Psoas muscle (tissue), 8 donors: Measurements from ENCODE around the gene CRADD. TPM values are rescaled to one million over a fixed set of nuclear protein-coding genes. Genes with fewer than 3 reads are reported as not detected.

Experiments
- ATAC-seq, 4 donors: fragments of 200-7000 bp; cut with Tn5 transposase; one replicate each; pipeline ENCODE4 v1.9.1; 2020; ENCODE audit warnings: moderate library complexity in 3 of 4, mild to moderate bottlenecking in 2 of 4
- DNase-seq, 2 donors: peaks; one replicate each; pipeline ENCODE4 v3.0.0-alpha.2; 2020
- H3K27ac ChIP-seq: fragments of 200-600 bp; one replicate; pipeline ENCODE4 v1.8.0; 2022
- H3K27me3 ChIP-seq, 3 donors: fragments of 200-600 bp in 1 of 3; one replicate each; pipeline versions ENCODE4 v1.6.1 to v1.8.0; 2013 to 2022; ENCODE audit warnings: low read length in 2 of 3, mild to moderate bottlenecking in 2 of 3, moderate library complexity in 1 of 3; ENCODE audit not compliant: insufficient read depth in 3 of 3
- H3K36me3 ChIP-seq, 2 donors: fragments of 200-600 bp in 1 of 2; one replicate each; pipeline versions ENCODE4 v1.6.1 to v1.8.0; 2013 to 2022; ENCODE audit warnings: low read depth in 1 of 2, mild to moderate bottlenecking in 1 of 2, moderate library complexity in 1 of 2; ENCODE audit not compliant: insufficient read depth in 1 of 2
- H3K4me1 ChIP-seq: fragments of 200-600 bp; one replicate; pipeline ENCODE4 v1.8.0; 2022
- H3K4me3 ChIP-seq: fragments of 200-600 bp; one replicate; pipeline ENCODE4 v1.8.0; 2022; ENCODE audit warnings: mild to moderate bottlenecking
- H3K9me3 ChIP-seq: fragments of 200-600 bp; one replicate; pipeline ENCODE4 v1.8.0; 2022
- CTCF ChIP-seq: fragments of 200-600 bp; IDR thresholded peaks from one replicate; pipeline ENCODE4 v1.8.0; 2022; ENCODE audit warnings: antibody characterized with exemption
- WGBS, 3 donors: extraction: QIAGEN DNeasy Blood & Tissue Kit; methylation state at CpG; one replicate each; pipeline versions ENCODE4 v1.1.6 to v1.1.7; 2013; 5-methylcytosine and 5-hydroxymethylcytosine counted together
- intact Hi-C, 2 donors: fragments of 100-400 bp; cut with DNase I; formaldehyde crosslinking; loops; one replicate each; pipeline versions ENCODE4 v1.11.0 to v1.14.2; 2022
- polyA plus RNA-seq, 3 donors: library from polyadenylated mRNA; stranded (reverse); fragments of 200-250 nt; gene quantifications; one replicate each; pipeline ENCODE4 v1.2.3, GENCODE V29; 2013
- total RNA-seq, 4 donors: library from RNA; stranded (reverse); fragmentation: NEBNext Ultra II Directional in 2 of 4; extraction: Animal tissue kit (Norgen Biotek cat#: 25700) in 2 of 4; gene quantifications; one replicate each; pipeline versions ENCODE4 v1.2.1 to v1.2.4, GENCODE V29; 2021 to 2023
- donor health status: healthy with polysubstance abuse.
- donor health status: DM: no; HTN: no; CAD: no; lungs with moderate emphysema.
- donor health status: Bipolar disorder and iron deficiency.
- donor health status: healthy.
- donor health status: DM: yes; HTN: yes; CAD: no.
- donor health status: DM: no; HTN: no; CAD: no.
- donor health status: DM: no; HTN: no; CAD: no.
- donor health status: DM: yes; HTN: yes; CAD: no.

The CRADD gene
- total and polyA plus RNA-seq, 7 donors, result 11.0 to 21.1 (median 12.7) TPM

- Histone ChIP-seq H3K9me3 (no peaks in the 10 kb centered on the region), H3K4me1 (peaks cover 6% of the 10 kb centered on the region), H3K27ac (no peak overlapping the region), H3K36me3 (no peaks in the 10 kb centered on the region), H3K27me3 (no peaks in the 10 kb centered on the region), H3K4me3 (no peak overlapping the region)
- no peak for DNase-seq
- intact Hi-C loops, result no loop called here
- TF ChIP-seq CTCF, result no peak
- 78 to 83% (median 81%) methylated on average over 8 of the region's 8 CpGs for WGBS, 3 donors
- peak in 3 of 4 donors; percentile 50 to 56 (median 51) for ATAC-seq
Observed at GRCh38 chr12:93852173-93852591, 175.0 kb downstream of the CRADD start.

- no peak for TF ChIP-seq CTCF
- no peaks in the 10 kb centered on the region for H3K36me3 ChIP-seq
- no peaks in the 10 kb centered on the region for H3K9me3 ChIP-seq
- peaks cover 3% of the 10 kb centered on the region for H3K4me1 ChIP-seq
- no peak overlapping the region for H3K27ac ChIP-seq
- H3K4me3 ChIP-seq, result no peak overlapping the region
- H3K27me3 ChIP-seq, result no peaks in the 10 kb centered on the region
- intact Hi-C loops, result no loop called here
- 85 to 90% (median 86%) methylated on average over 17 of the region's 17 CpGs for WGBS, 3 donors
- no peak for DNase-seq
- ATAC-seq, result no peak
Observed at GRCh38 chr12:93853698-93854478, 176.7 kb downstream of the CRADD start.

GRCh38 chr12:93855261-93855660 lies 178.1 kb downstream of the CRADD start:
- Histone ChIP-seq H3K4me1 (no peaks in the 10 kb centered on the region), H3K27me3 (no peaks in the 10 kb centered on the region), H3K36me3 (no peaks in the 10 kb centered on the region), H3K4me3 (no peak overlapping the region), H3K27ac (no peak overlapping the region), H3K9me3 (no peaks in the 10 kb centered on the region)
- no peak for TF ChIP-seq CTCF
- ATAC-seq, result no peak
- intact Hi-C loops, result no loop called here
- WGBS, 3 donors, result 94 to 97% (median 97%) methylated on average over 4 of the region's 4 CpGs
- no peak for DNase-seq

GRCh38 chr12:93856611-93857010 lies 179.4 kb downstream of the CRADD start:
- Histone ChIP-seq H3K36me3 (no peaks in the 10 kb centered on the region), H3K4me3 (no peak overlapping the region), H3K27ac (no peak overlapping the region), H3K9me3 (no peaks in the 10 kb centered on the region), H3K4me1 (no peaks in the 10 kb centered on the region), H3K27me3 (no peaks in the 10 kb centered on the region)
- no peak for DNase-seq
- intact Hi-C loops, result no loop called here
- no peak for TF ChIP-seq CTCF
- ATAC-seq, result no peak
